ENCODE measurements around the gene ARSG.

Gene ARSG

GRCh38 chr17:68422821-68423220, 131.5 kb downstream of the ARSG start (continued):
- TF ChIP-seq ZSCAN18 (tag by site-specific recombination; IDR thresholded peaks at IDR 0.05) (no peak), ZNF394 (tag by site-specific recombination; IDR thresholded peaks at IDR 0.05; ENCODE audit: borderline replicate concordance) (no peak), BCL6B (tag by site-specific recombination; IDR thresholded peaks at IDR 0.05) (no peak), ZNF324 (tag by site-specific recombination; IDR thresholded peaks at IDR 0.05) (no peak)

- no peaks in the 10 kb centered on the region for H3K4me1 ChIP-seq (ENCODE audit: control insufficient read depth, insufficient read depth, low read length)
- no peaks in the 10 kb centered on the region for H3K9me3 ChIP-seq (ENCODE audit: control insufficient read depth, insufficient read depth, low read depth, low read length)
- POLR2A ChIA-PET: no interaction called here
- H3K27ac ChIP-seq (ENCODE audit: extremely low read depth, low read depth, low read length): no peak overlapping the region
- CTCF ChIA-PET: interaction anchor here (4.7 kb wide), 1 partner anchor 13 kb away, joined by 18 read pairs; no protein-coding TSS in a partner anchor
- TF ChIP-seq ZNF433 (tag by site-specific recombination; IDR thresholded peaks at IDR 0.05; ENCODE audit: low read depth): no peak
- TF ChIP-seq ATF2 (tag by site-specific recombination; IDR thresholded peaks at IDR 0.05; ENCODE audit: low read depth): no peak
- TF ChIP-seq ZNF416 (tag by site-specific recombination; IDR thresholded peaks at IDR 0.05): no peak
- TF ChIP-seq ZEB2 (tag by site-specific recombination; IDR thresholded peaks at IDR 0.05): no peak
- no peak for TF ChIP-seq ZNF837 (tag by site-specific recombination; IDR thresholded peaks at IDR 0.05)
- no peak for TF ChIP-seq ZBTB8A (tag by site-specific recombination; IDR thresholded peaks at IDR 0.05)
- TF ChIP-seq YY2 (tag by site-specific recombination; IDR thresholded peaks at IDR 0.05): no peak
- no peak for TF ChIP-seq ZNF391 (tag by site-specific recombination; IDR thresholded peaks at IDR 0.05; ENCODE audit: borderline replicate concordance, low read depth)
- no peak for TF ChIP-seq BCL11B (tag by site-specific recombination; IDR thresholded peaks at IDR 0.05; ENCODE audit: low read depth)
- no peak for TF ChIP-seq MEIS1 (CRISPR knock-in tag; IDR thresholded peaks at IDR 0.05; ENCODE audit: borderline replicate concordance)
- no peak for TF ChIP-seq PRDM2 (tag by site-specific recombination; IDR thresholded peaks at IDR 0.05; ENCODE audit: borderline replicate concordance)
- TF ChIP-seq SP2 (tag by site-specific recombination; IDR thresholded peaks at IDR 0.05): no peak
- no peak for TF ChIP-seq ZBTB20 (tag by site-specific recombination; IDR thresholded peaks at IDR 0.05)
- TF ChIP-seq HIC1 (tag by site-specific recombination; IDR thresholded peaks at IDR 0.05): no peak
- no peak for TF ChIP-seq ZNF510 (tag by site-specific recombination; IDR thresholded peaks at IDR 0.05; ENCODE audit: insufficient replicate concordance)
- no peak overlapping the region for H3K4me3 ChIP-seq (ENCODE audit: low read depth, low read length)
- peaks cover 0 to 6% of the 10 kb centered on the region in 2 experiments; a peak in 2 of 3 replicates for H3K36me3 ChIP-seq (ENCODE audit: control insufficient read depth in 2 of 2, insufficient read depth in 1 of 2, low read length in 2 of 2)
Measured at GRCh38 chr17:68423251-68423650, 132.0 kb downstream of the ARSG start.
